ENCODE measurements around the gene ADAMTS9. TPM values are rescaled to one million over a fixed set of nuclear protein-coding genes. Genes with fewer than 3 reads are reported as not detected.

The ADAMTS9 gene
- total and polyA plus RNA-seq, 2 donors (not counting 1 experiment from before 2014, with no cell fraction given), result not detected

DNA sequence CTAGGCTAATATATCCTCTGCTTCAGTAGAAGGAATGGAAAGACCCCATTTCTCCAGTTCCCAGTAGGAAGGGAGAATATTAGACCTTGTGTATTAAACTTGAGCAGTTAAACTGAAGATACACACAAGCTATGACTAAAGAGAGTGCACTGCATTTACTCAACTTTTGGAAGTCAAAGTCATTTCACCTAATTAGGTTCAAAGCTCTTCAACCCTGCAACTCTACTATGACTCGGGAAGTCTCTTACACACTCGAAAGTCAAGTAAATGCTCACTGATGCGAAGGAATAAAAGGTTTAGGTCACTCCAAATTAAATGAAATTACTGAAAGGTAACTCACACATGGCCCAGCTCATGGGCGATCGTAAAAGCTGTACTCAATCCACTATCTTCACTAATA lies 33.8 kb downstream of the ADAMTS9 start:
- Mint-ChIP-seq H3K27ac (no peak overlapping the region), H3K4me1 (no peaks in the 10 kb centered on the region), H3K9me3 (ENCODE audit: insufficient read depth) (no peaks in the 10 kb centered on the region), H3K4me3 (no peak overlapping the region), H3K27me3 (no peaks in the 10 kb centered on the region)
- ATAC-seq (ENCODE audit: low read depth) (no peak), DNase-seq (no peak)
- Histone ChIP-seq H2AFZ (ENCODE audit: insufficient read depth, low read depth, low read length, poor library complexity, severe bottlenecking) (no peak overlapping the region), H3K79me2 (ENCODE audit: control insufficient read depth, insufficient read depth, low read length) (no peaks in the 10 kb centered on the region), H3K4me3 (ENCODE audit: control extremely low read depth in 1 of 5, extremely low read depth in 1 of 5, insufficient read depth in 1 of 5, low read depth in 2 of 5, low read length in 4 of 5) (no peak overlapping the region), H3K36me3 (replicated peaks in 1 of 2; ENCODE audit: control extremely low read depth in 1 of 2, control insufficient read depth in 1 of 2, extremely low read depth in 1 of 2, insufficient read depth in 2 of 2, low read length in 1 of 2) (no peaks in the 10 kb centered on the region), H3K27me3 (replicated peaks in 1 of 4; ENCODE audit: control extremely low read depth in 1 of 4, control insufficient read depth in 3 of 4, insufficient read depth in 4 of 4, low read length in 3 of 4) (no peaks in the 10 kb centered on the region), H3K9me3 (ENCODE audit: control extremely low read depth in 1 of 3, control insufficient read depth in 2 of 3, insufficient read depth in 1 of 3, low read length in 2 of 3) (no peaks in the 10 kb centered on the region), H3K4me2 (replicated peaks; ENCODE audit: low read depth, low read length, poor library complexity, severe bottlenecking) (no peak overlapping the region), H3K9ac (ENCODE audit: low read length) (no peak overlapping the region), H4K20me1 (ENCODE audit: control insufficient read depth, insufficient read depth, low read length, poor library complexity, severe bottlenecking) (no peaks in the 10 kb centered on the region), H3K27ac (ENCODE audit: low read length in 2 of 2) (no peak overlapping the region), H3K4me1 (ENCODE audit: control insufficient read depth in 2 of 2, insufficient read depth in 2 of 2, low read length in 2 of 2) (no peaks in the 10 kb centered on the region)
- ChIA-PET POLR2A (no interaction called here), CTCF (no interaction called here)
- TF ChIP-seq EZH2 (IDR thresholded peaks at IDR 0.05; ENCODE audit: borderline replicate concordance, insufficient read depth, low read depth, low read length, poor library complexity, severe bottlenecking), result no peak
- TF ChIP-seq, protein P1, sequence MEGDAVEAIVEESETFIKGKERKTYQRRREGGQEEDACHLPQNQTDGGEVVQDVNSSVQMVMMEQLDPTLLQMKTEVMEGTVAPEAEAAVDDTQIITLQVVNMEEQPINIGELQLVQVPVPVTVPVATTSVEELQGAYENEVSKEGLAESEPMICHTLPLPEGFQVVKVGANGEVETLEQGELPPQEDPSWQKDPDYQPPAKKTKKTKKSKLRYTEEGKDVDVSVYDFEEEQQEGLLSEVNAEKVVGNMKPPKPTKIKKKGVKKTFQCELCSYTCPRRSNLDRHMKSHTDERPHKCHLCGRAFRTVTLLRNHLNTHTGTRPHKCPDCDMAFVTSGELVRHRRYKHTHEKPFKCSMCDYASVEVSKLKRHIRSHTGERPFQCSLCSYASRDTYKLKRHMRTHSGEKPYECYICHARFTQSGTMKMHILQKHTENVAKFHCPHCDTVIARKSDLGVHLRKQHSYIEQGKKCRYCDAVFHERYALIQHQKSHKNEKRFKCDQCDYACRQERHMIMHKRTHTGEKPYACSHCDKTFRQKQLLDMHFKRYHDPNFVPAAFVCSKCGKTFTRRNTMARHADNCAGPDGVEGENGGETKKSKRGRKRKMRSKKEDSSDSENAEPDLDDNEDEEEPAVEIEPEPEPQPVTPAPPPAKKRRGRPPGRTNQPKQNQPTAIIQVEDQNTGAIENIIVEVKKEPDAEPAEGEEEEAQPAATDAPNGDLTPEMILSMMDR (IDR thresholded peaks at IDR 0.05), result no peak
- intact Hi-C loops (cut with micrococcal nuclease), result no loop called here
- 100% methylated on average over 5 of the region's 5 CpGs for WGBS (ENCODE audit: insufficient coverage)

DNA sequence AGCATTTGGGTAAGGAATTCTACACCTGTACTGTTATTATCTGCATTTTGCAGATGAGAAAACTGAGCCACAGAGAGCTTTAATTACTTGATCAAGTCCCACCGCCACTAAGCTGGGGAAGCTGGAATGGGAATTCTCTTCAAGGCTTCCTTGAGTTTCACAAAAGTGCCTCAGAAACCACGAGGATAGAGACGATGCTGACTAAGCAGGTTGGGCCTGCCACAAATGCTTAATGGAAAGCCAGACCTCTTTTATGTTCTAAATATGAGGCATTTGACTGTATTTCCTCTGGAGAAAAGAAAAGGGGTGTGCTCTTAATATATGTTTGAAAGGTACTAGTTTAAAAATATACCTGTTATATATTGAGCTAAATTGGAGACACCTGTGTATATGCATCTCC lies 34.7 kb downstream of the ADAMTS9 start:
- Histone ChIP-seq H3K4me1 (ENCODE audit: control insufficient read depth in 2 of 2, insufficient read depth in 2 of 2, low read length in 2 of 2) (no peaks in the 10 kb centered on the region), H3K4me3 (ENCODE audit: control extremely low read depth in 1 of 5, extremely low read depth in 1 of 5, insufficient read depth in 1 of 5, low read depth in 2 of 5, low read length in 4 of 5) (no peak overlapping the region), H2AFZ (ENCODE audit: insufficient read depth, low read depth, low read length, poor library complexity, severe bottlenecking) (no peak overlapping the region), H3K9ac (ENCODE audit: low read length) (no peak overlapping the region), H3K27me3 (replicated peaks in 1 of 4; ENCODE audit: control extremely low read depth in 1 of 4, control insufficient read depth in 3 of 4, insufficient read depth in 4 of 4, low read length in 3 of 4) (no peaks in the 10 kb centered on the region), H3K79me2 (ENCODE audit: control insufficient read depth, insufficient read depth, low read length) (no peaks in the 10 kb centered on the region), H3K36me3 (replicated peaks in 1 of 2; ENCODE audit: control extremely low read depth in 1 of 2, control insufficient read depth in 1 of 2, extremely low read depth in 1 of 2, insufficient read depth in 2 of 2, low read length in 1 of 2) (no peaks in the 10 kb centered on the region), H3K27ac (ENCODE audit: low read length in 2 of 2) (no peak overlapping the region), H3K4me2 (replicated peaks; ENCODE audit: low read depth, low read length, poor library complexity, severe bottlenecking) (no peak overlapping the region), H4K20me1 (ENCODE audit: control insufficient read depth, insufficient read depth, low read length, poor library complexity, severe bottlenecking) (no peaks in the 10 kb centered on the region), H3K9me3 (ENCODE audit: control extremely low read depth in 1 of 3, control insufficient read depth in 2 of 3, insufficient read depth in 1 of 3, low read length in 2 of 3) (no peaks in the 10 kb centered on the region)
- no peak for ATAC-seq (ENCODE audit: low read depth)
- POLR2A ChIA-PET, result no interaction called here
- Mint-ChIP-seq H3K9me3 (ENCODE audit: insufficient read depth) (no peaks in the 10 kb centered on the region), H3K4me3 (no peak overlapping the region), H3K27me3 (no peaks in the 10 kb centered on the region), H3K27ac (no peak overlapping the region), H3K4me1 (no peaks in the 10 kb centered on the region)
- DNase-seq, result no peak
- 59% methylated on average over 3 of the region's 3 CpGs for WGBS (ENCODE audit: insufficient coverage)
- TF ChIP-seq, protein P1 (IDR thresholded peaks at IDR 0.05), result no peak
- no peak for TF ChIP-seq EZH2 (IDR thresholded peaks at IDR 0.05; ENCODE audit: borderline replicate concordance, insufficient read depth, low read depth, low read length, poor library complexity, severe bottlenecking)
- CTCF ChIA-PET, result no interaction called here
- intact Hi-C loops (cut with micrococcal nuclease), result no loop called here

Data from B cell (primary cell).